Heart left ventricle (tissue), 16 donors: ENCODE results near the gene PRSS50. TPM values are rescaled to one million over a fixed set of nuclear protein-coding genes. Genes with fewer than 3 reads are reported as not detected.
A peak's percentile ranks its signal among the peaks of the same experiment; 100 is the strongest.

ENCODE experiments used
- ATAC-seq, 4 donors: fragments of 200-7000 bp; cut with Tn5 transposase; one replicate each; pipeline ENCODE4 v1.9.1; 2020 to 2022; ENCODE audit warnings: moderate library complexity in 4 of 4, mild to moderate bottlenecking in 3 of 4, moderate number of reproducible peaks in 1 of 4
- DNase-seq, 5 donors: peaks; one replicate each; pipeline ENCODE4 v3.0.0-alpha.2; 2020
- H3K27ac ChIP-seq, 12 donors: fragments of 200-600 bp; sonication (generic) in 4 of 12; one replicate each; pipeline versions ENCODE4 v1.5.0 to v1.8.0; 2016 to 2022; ENCODE audit warnings: mild to moderate bottlenecking in 2 of 12
- H3K27me3 ChIP-seq, 9 donors: fragments of 200-600 bp; sonication (generic) in 2 of 9; one replicate each; pipeline versions ENCODE4 v1.5.1 to v1.8.0; 2016 to 2022; ENCODE audit warnings: mild to moderate bottlenecking in 3 of 9
- H3K36me3 ChIP-seq, 9 donors: fragments of 200-600 bp; sonication (generic) in 2 of 9; one replicate each; pipeline versions ENCODE4 v1.5.0 to v1.8.0; 2018 to 2022; ENCODE audit warnings: mild to moderate bottlenecking in 2 of 9
- H3K4me1 ChIP-seq, 12 donors: fragments of 200-600 bp; sonication (generic) in 4 of 12; one replicate each; pipeline versions ENCODE4 v1.5.0 to v1.8.0; 2016 to 2022; ENCODE audit warnings: mild to moderate bottlenecking in 3 of 12
- H3K4me3 ChIP-seq, 12 donors: fragments of 200-600 bp; sonication (generic) in 4 of 12; one replicate each; pipeline versions ENCODE4 v1.5.0 to v1.8.0; 2017 to 2022; ENCODE audit warnings: mild to moderate bottlenecking in 9 of 12, moderate library complexity in 4 of 12
- H3K9me3 ChIP-seq, 12 donors: fragments of 200-600 bp; sonication (generic) in 4 of 12; one replicate each; pipeline versions ENCODE4 v1.5.0 to v1.8.0; 2016 to 2022; ENCODE audit warnings: mild to moderate bottlenecking in 1 of 12
- CTCF ChIP-seq, 12 donors: fragments of 200-600 bp; sonication (generic) in 4 of 12; IDR thresholded peaks; one replicate each; pipeline versions ENCODE4 v1.5.0 to v1.8.0; 2018 to 2022; ENCODE audit warnings: antibody characterized with exemption in 12 of 12, mild to moderate bottlenecking in 5 of 12
- POLR2A ChIP-seq, 2 donors: fragments of 450-650 bp; IDR thresholded peaks; one replicate each; pipeline ENCODE4 v1.6.1; 2017; ENCODE audit warnings: antibody characterized with exemption in 2 of 2, mild to moderate bottlenecking in 2 of 2, moderate library complexity in 2 of 2
- WGBS, 4 donors: extraction: QIAGEN DNeasy Blood & Tissue Kit in 2 of 4; methylation state at CpG; one replicate each; pipeline versions ENCODE4 v1.1.5 to v1.1.7; 2013 to 2018; 5-methylcytosine and 5-hydroxymethylcytosine counted together
- intact Hi-C, 10 donors: fragments of 100-400 bp; cut with DNase I; formaldehyde crosslinking; loops; one replicate each; pipeline versions ENCODE4 v1.11.1 to v1.14.2; 2022
- polyA plus RNA-seq, 2 donors: library from polyadenylated mRNA; stranded (reverse); fragments of 200-250 nt; gene quantifications; one replicate each; pipeline ENCODE4 v1.2.3, GENCODE V29; 2013
- total RNA-seq, 9 donors: library from RNA; depleted of rRNA in 2 of 9; stranded (reverse); fragments of >200 nt in 2 of 9; fragmentation: NEBNext Ultra II Directional in 3 of 9; extraction: Animal tissue kit (Norgen Biotek cat#: 25700) in 3 of 9; gene quantifications; one replicate each; pipeline versions ENCODE4 v1.1.0 to v1.2.4, GENCODE V29; 2016 to 2023
- donor health status: ischemic (EF 13 %, LVEDD 7.1; RV severe dilation, severe dysfunction).
- donor health status: healthy with polysubstance abuse.
- donor health status: DM: no; HTN: yes; CAD: no.
- donor health status: DM: no; HTN: no; CAD: no.
- donor health status: ischemic (EF 25% LVEDD 6.9; RV normal size, moderate dysfunction).
- donor health status: ischemic (EF 25% LVEDD 5.7; RV mildly dilated, moderate dysfunction).
- donor health status: healthy.
- donor health status: DM: yes; HTN: yes; CAD: no.
- donor health status: ischemic (EF 35%, LVEDD 5.7; RV mildly dilated, moderate dysfunction).
- donor health status: nonischemic (EF 11% LVEDD 7.7; RV severe dilation, severe dysfunction).
- donor health status: DM: yes; HTN: yes; CAD: no.
- donor health status: PGD.
- donor health status: ischemic (EF 29% LVEDD 5.4; RV normal size, mild dysfunction).
- donor health status: nonischemic (EF 23%, LVEDD 6.1; RV moderate dilation, normal function).

Gene PRSS50
- total and polyA plus RNA-seq, 11 donors, result 0.06 to 0.65 (median 0.35) TPM; not detected in 2

GRCh38 chr3:46666453-46666845 is 51.2 kb downstream of the PRSS50 start:
- ATAC-seq, result peak; percentile 48 to 63 (median 55)
- Histone ChIP-seq H3K27ac (peak overlapping the region; percentile 47 to 93 (median 68)), H3K4me3 (no peak overlapping the region), H3K36me3 (peaks cover 0 to 12% (median 0%) of the 10 kb centered on the region in 9 donors), H3K4me1 (peaks cover 0 to 66% (median 37%) of the 10 kb centered on the region in 12 donors), H3K9me3 (no peaks in the 10 kb centered on the region), H3K27me3 (no peaks in the 10 kb centered on the region)
- DNase-seq, result peak; percentile 59 to 84 (median 72)
- WGBS, 4 donors, result 46 to 57% (median 52%) methylated on average over 4 to 7 of the region's 7 CpGs
- intact Hi-C loops, result loop anchor here in 1 of 10 donors (5.0 to 10.0 kb wide), 2 partner anchors 102 to 196 kb away; partner anchors contain the start of genes LRRC2 and MYL3
- TF ChIP-seq CTCF (IDR thresholded peaks at IDR 0.05) (no peak), POLR2A (IDR thresholded peaks at IDR 0.05) (no peak)

GRCh38 chr3:46665763-46666452 is 51.8 kb downstream of the PRSS50 start:
- intact Hi-C loops, result loop anchor here in 2 of 10 donors (2.0 to 10.0 kb wide), 3 partner anchors 31 to 196 kb away; partner anchors contain the start of genes LRRC2 (in 1 of the 2) and MYL3 (in 1 of the 2)
- TF ChIP-seq POLR2A (IDR thresholded peaks at IDR 0.05) (no peak), CTCF (IDR thresholded peaks at IDR 0.05) (no peak)
- H3K36me3 ChIP-seq, result peaks cover 0 to 7% (median 0%) of the 10 kb centered on the region in 9 donors
- H3K4me3 ChIP-seq, result no peak overlapping the region
- H3K4me1 ChIP-seq, result peaks cover 0 to 71% (median 38%) of the 10 kb centered on the region in 12 donors
- 70 to 81% (median 71%) methylated on average over 7 to 9 of the region's 9 CpGs for WGBS, 4 donors
- peak in 3 of 5 donors; percentile 11 to 37 (median 16) for DNase-seq
- peak overlapping the region; percentile 47 to 93 (median 76) for H3K27ac ChIP-seq
- H3K27me3 ChIP-seq, result no peaks in the 10 kb centered on the region
- ATAC-seq, result no peak
- H3K9me3 ChIP-seq, result no peaks in the 10 kb centered on the region

- 62 to 71% (median 64%) methylated on average over 23 of the region's 23 CpGs for WGBS, 4 donors
- ATAC-seq (peak in 3 of 4 donors; percentile 41 to 52 (median 43)), DNase-seq (peak; percentile 39 to 86 (median 68))
- H3K36me3 ChIP-seq, result no peaks in the 10 kb centered on the region
- no peaks in the 10 kb centered on the region for H3K27me3 ChIP-seq
- no peak overlapping the region for H3K4me3 ChIP-seq
- TF ChIP-seq POLR2A (IDR thresholded peaks at IDR 0.05) (no peak), CTCF (IDR thresholded peaks at IDR 0.05) (no peak)
- H3K4me1 ChIP-seq, result peaks cover 0 to 79% (median 42%) of the 10 kb centered on the region in 12 donors
- intact Hi-C loops, result loop anchor here in 2 of 10 donors (2.0 to 10.0 kb wide), 4 partner anchors 32 to 227 kb away; partner anchors contain the start of genes LRRC2 (in 1 of the 2) and MYL3 (in 1 of the 2)
- H3K27ac ChIP-seq, result peak overlapping the region; percentile 47 to 93 (median 79)
- no peaks in the 10 kb centered on the region for H3K9me3 ChIP-seq
Observed at GRCh38 chr3:46664971-46665762, 52.5 kb downstream of the PRSS50 start.
